HEK293 (cell line): ENCODE data around the gene CRABP2.

Source experiments
- ZNF146 ChIP-seq: fragments of 450-650 bp; formaldehyde crosslinking; IDR thresholded peaks from 2 replicates; pipeline ENCODE4 v1.5.1; 2016; ENCODE audit warnings: missing biosample characterization, missing genetic modification characterization
- ZNF707 ChIP-seq: fragments of 450-650 bp; formaldehyde crosslinking; IDR thresholded peaks from 2 replicates; pipeline ENCODE4 v1.5.1; 2016; ENCODE audit warnings: missing biosample characterization, missing genetic modification characterization

DNA sequence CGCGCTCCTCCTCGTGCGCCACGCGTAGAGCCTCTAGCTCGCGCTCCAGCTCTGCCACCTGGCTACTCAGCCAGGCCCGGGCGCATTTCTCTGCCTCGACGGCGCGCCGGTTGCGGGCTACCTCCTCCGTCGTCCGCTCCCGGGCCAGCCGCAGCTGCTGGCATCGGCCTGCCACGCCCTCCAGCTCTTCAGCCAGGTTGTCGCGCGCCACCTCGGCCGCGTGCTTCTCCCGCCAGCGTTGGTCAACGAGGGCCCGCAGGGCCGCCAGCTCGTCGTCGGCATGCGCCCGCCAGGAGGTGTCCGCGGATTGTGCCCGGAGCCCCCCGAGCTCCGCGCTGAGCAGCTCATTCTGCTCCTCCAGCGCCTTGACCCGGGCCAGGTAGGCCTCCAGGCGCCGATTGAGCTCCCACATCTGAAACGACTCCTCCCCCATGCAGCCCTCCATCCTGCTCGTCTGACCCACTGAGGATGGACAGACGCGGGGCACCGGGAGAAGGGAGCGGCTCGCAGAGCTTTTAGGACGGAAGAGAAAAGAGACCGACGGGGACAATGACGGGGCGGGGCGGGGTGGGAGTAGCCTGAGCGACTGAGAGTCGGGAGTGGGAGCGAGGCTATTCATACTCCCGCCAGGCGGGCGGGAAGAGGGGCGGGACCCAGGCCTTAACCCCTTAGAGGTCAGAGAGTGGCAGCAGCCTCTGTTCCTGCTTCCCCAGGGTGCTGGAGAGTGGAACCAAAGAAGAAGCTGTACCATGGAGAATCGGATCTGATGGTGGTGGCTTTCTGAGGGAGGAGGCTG is 28.4 kb downstream of the CRABP2 start, which contains the start of gene NES:
- TF ChIP-seq ZNF146 (tag by site-specific recombination) (no peak), ZNF707 (no peak)
